ENCODE results near the gene RAB35. TPM values are rescaled to one million over a fixed set of nuclear protein-coding genes. Genes with fewer than 3 reads are reported as not detected.
A peak's percentile ranks its signal among the peaks of the same experiment; 100 is the strongest.

RAB35 gene
- total and polyA plus RNA-seq, 9 of the 15 experiments (the other 6 are each of a cell fraction or from before 2014, with no cell fraction given): 0.65 to 76.3 (median 38.9) TPM

DNA sequence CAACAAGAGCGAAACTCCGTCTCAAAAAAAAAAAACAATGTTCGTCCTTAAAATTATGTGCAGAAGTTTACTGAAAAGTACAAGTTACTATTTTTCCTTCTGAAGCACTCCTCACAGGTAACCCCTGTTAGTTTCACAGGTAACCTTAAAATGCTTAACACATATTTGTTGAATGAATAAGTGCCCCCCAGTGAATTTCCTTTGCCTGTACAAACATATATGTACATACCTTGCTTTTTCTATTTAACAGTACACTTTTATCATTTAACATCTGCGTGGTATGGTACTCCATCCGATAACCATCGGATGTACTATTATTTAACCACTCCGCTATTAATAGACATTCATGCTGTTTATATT is 1.4 kb upstream of the RAB35 start:
- H2AFZ ChIP-seq (ENCODE audit: low read depth, low read length): 0 out of 2 replicates have a peak overlapping the region, but pooled peaks have one; percentile 16
- no peaks in the 10 kb centered on the region for H3K27me3 ChIP-seq (ENCODE audit: control insufficient read depth in 2 of 2, insufficient read depth in 2 of 2, low read length in 2 of 2)
- no peak for ATAC-seq
- H3K9me3 ChIP-seq (replicated peaks; ENCODE audit: control insufficient read depth, insufficient read depth, low read depth, low read length): no peaks in the 10 kb centered on the region
- H3K4me2 ChIP-seq (ENCODE audit: insufficient read depth, low read length): peak overlapping the region; percentile 88
- H3K4me1 ChIP-seq (replicated peaks in 1 of 2; ENCODE audit: control insufficient read depth in 2 of 2, insufficient read depth in 2 of 2, low read length in 2 of 2): peaks cover 15 to 21% of the 10 kb centered on the region in 2 experiments; a peak in 4 of 5 replicates
- H3K4me3 ChIP-seq: peak overlapping the region; percentile 75
- H4K20me1 ChIP-seq (replicated peaks; ENCODE audit: control insufficient read depth, insufficient read depth, low read length): peaks cover 10% of the 10 kb centered on the region; the same call in 1 of the 2 replicates
- peaks cover 30% of the 10 kb centered on the region for H3K36me3 ChIP-seq (ENCODE audit: control insufficient read depth, insufficient read depth, low read length)
- no peak for TF ChIP-seq MBD1 (CRISPR knock-in tag; IDR thresholded peaks at IDR 0.05)
- H3K9me1 ChIP-seq (ENCODE audit: control insufficient read depth, insufficient read depth, low read length): peaks cover 6% of the 10 kb centered on the region
- peak overlapping the region; percentile 73 to 96; a peak in 3 of 4 replicates for H3K9ac ChIP-seq (ENCODE audit: insufficient read depth in 1 of 2, low read depth in 2 of 2, low read length in 2 of 2)
- intact Hi-C loops (cut with micrococcal nuclease): loop anchor here (10.0 kb wide), 1 partner anchor 177 kb away; the partner anchor contains the start of genes RNU4-1 and RNU4-2
- ChIA-PET POLR2A (interaction anchor here (0.6 to 6.8 kb wide), 15 partner anchors 9 to 437 kb away, joined by 3 to 54 read pairs (median 3); partner anchors contain the start of genes RNU4-1, RNU4-2 and RPLP0), CTCF (ENCODE audit: low intra/inter-chr PET ratio) (no interaction called here)
- 3% methylated on average over 7 of the region's 7 CpGs for WGBS (ENCODE audit: insufficient coverage, low coverage, missing lambda C conversion rate)
- peaks cover 56% of the 10 kb centered on the region for H3K79me2 ChIP-seq (ENCODE audit: control insufficient read depth, insufficient read depth, low read length)
- in situ Hi-C loops (cut with MboI): no loop called here
- BruUV-seq (replicated peaks): TSS peak; percentile 79
- no peak for DNase-seq (ENCODE audit: extremely low read depth in 1 of 4, low spot score in 3 of 4)
- no peak for FAIRE-seq
- H3K27ac ChIP-seq (ENCODE audit: extremely low read depth, low read depth, low read length): no peak overlapping the region; the same call in 2 of the 3 replicates
